BLaER1 treated with 17β-estradiol and CSF1 and Interleukin-3, amounts not matched to agents 10 nM and 100 nM (cell line): ENCODE data around the gene MT1G.
A peak's percentile ranks its signal among the peaks of the same experiment; 100 is the strongest.

Experiments
- H3K27ac ChIP-seq, 11 experiments: shearing (Covaris generic); formaldehyde crosslinking; 2 replicates each; pipeline ENCODE4 v1.8.1; 2022
- H3K27me3 ChIP-seq, 11 experiments: shearing (Covaris generic); formaldehyde crosslinking; 2 replicates each; pipeline ENCODE4 v1.8.1; 2022
- H3K36me3 ChIP-seq, 11 experiments: shearing (Covaris generic); formaldehyde crosslinking; 2 replicates each; pipeline ENCODE4 v1.8.1; 2022
- H3K4me1 ChIP-seq, 10 experiments: shearing (Covaris generic); formaldehyde crosslinking; 2 replicates each; pipeline ENCODE4 v1.8.1; 2022
- H3K4me2 ChIP-seq, 11 experiments: shearing (Covaris generic); formaldehyde crosslinking; 2 replicates each; pipeline ENCODE4 v1.8.1; 2022
- H3K4me3 ChIP-seq, 10 experiments: shearing (Covaris generic); formaldehyde crosslinking; 2 replicates each; pipeline ENCODE4 v1.8.1; 2022
- H3K9ac ChIP-seq, 11 experiments: shearing (Covaris generic); formaldehyde crosslinking; 2 replicates each; pipeline ENCODE4 v1.8.1; 2022
- H3K9me3 ChIP-seq, 11 experiments: shearing (Covaris generic); formaldehyde crosslinking; replicated peaks in 1 of 11; 2 replicates each; pipeline ENCODE4 v1.8.1; 2022
- H4K20me1 ChIP-seq, 11 experiments: shearing (Covaris generic); formaldehyde crosslinking; 2 replicates each; pipeline ENCODE4 v1.8.1; 2022
- Cebpa-rat ChIP-seq, 11 experiments: shearing (Covaris generic); IDR thresholded peaks; 2 replicates each; pipeline ENCODE4 v1.8.1; 2022

Gene MT1G

DNA sequence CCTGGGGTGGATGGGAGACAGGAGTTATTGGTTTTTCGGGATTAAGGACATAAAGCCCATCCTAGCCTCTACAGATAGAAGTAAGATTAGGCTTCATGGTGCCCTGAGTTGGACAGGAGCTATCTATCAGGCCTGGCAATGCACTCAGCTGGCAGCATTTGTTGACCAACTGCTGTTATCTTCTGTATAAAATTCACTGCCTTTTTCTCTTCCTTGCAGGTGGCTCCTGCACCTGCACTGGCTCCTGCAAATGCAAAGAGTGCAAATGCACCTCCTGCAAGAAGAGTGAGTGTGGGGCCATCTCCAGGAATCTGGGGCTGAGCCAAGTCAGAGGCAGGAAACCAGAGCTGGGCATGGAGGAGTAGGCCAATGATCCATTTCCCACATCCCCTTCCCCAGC, 28.8 kb downstream of the MT1G start:
- Histone ChIP-seq H3K4me2 (no peak overlapping the region), H3K4me1 (peaks cover 0 to 4% (median 0%) of the 10 kb centered on the region in 10 experiments; a peak in 1 of 20 replicates), H3K9ac (no peak overlapping the region), H3K36me3 (no peaks in the 10 kb centered on the region), H3K27me3 (peaks cover 100% of the 10 kb centered on the region in 11 experiments), H3K9me3 (peaks cover 5 to 28% (median 17%) of the 10 kb centered on the region in 11 experiments; a peak in 18 of 22 replicates), H3K4me3 (no peak overlapping the region), H3K27ac (no peak overlapping the region), H4K20me1 (peaks cover 0 to 46% (median 21%) of the 10 kb centered on the region in 11 experiments; a peak in 13 of 22 replicates)
- TF ChIP-seq Cebpa-rat (IDR thresholded peaks at IDR 0.05): no peak

DNA sequence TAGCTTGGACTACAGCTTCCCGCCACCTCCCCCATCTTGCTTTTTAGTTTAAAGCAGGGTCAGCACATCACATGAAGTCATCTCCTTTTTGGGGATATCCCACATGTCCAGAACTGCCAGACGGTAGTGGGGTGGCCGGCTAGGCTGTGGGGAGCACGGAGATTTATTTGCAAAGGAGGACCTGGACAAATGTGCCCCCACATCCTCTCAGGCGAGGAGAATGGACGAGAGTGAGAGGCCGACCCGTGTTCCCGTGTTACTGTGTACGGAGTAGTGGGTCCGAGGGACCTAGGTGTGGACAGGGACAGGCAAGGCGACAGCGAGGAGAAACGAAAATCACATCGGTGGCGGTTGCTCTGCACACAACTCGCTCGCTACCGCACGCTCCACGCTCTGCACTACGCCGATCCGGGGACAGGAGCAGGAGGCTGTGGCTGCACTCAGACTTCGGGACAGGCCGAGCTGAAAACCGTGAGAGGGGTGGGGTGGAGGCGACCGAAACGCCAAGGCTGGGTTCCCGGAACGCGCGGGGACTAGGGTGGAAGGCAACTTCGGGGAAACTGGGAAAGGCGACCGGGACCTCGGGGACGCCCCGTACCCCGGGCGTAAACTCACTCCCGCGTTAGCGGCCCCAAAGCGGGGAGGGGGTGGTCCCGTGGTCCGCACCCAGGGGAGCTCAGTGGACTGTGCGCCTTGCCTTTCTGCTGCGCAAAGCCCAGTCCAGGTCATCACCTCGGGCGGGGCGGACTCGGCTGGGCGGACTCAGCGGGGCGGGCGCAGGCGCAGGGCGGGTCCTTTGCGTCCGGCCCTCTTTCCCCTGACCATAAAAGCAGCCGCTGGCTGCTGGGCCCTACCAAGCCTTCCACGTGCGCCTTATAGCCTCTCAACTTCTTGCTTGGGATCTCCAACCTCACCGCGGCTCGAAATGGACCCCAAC, 29.8 kb downstream of the MT1G start, which contains the start of gene MT1A:
Gene MT1A (plus strand): TSS at position 853 of the 937 bp plus-strand sequence. CDS start 73 bp downstream, at position 926.
- no peaks in the 10 kb centered on the region for H3K36me3 ChIP-seq
- peak within 1 kb of the TSS in 1 of 10 experiments; percentile 11; a peak in 1 of 20 replicates for H3K4me3 ChIP-seq
- H3K4me2 ChIP-seq: no peak within 1 kb of the TSS
- peaks cover 0 to 4% (median 0%) of the 10 kb centered on the region in 10 experiments; a peak in 1 of 20 replicates for H3K4me1 ChIP-seq
- H3K9me3 ChIP-seq: peaks cover 5 to 28% (median 17%) of the 10 kb centered on the region in 11 experiments; a peak in 18 of 22 replicates
- no peak within 1 kb of the TSS for H3K9ac ChIP-seq
- no peak for TF ChIP-seq Cebpa-rat (IDR thresholded peaks at IDR 0.05)
- H4K20me1 ChIP-seq: peaks cover 0 to 47% (median 28%) of the 10 kb centered on the region in 11 experiments; a peak in 14 of 22 replicates
- no peak within 1 kb of the TSS for H3K27ac ChIP-seq
- peaks cover 100% of the 10 kb centered on the region in 11 experiments for H3K27me3 ChIP-seq

DNA sequence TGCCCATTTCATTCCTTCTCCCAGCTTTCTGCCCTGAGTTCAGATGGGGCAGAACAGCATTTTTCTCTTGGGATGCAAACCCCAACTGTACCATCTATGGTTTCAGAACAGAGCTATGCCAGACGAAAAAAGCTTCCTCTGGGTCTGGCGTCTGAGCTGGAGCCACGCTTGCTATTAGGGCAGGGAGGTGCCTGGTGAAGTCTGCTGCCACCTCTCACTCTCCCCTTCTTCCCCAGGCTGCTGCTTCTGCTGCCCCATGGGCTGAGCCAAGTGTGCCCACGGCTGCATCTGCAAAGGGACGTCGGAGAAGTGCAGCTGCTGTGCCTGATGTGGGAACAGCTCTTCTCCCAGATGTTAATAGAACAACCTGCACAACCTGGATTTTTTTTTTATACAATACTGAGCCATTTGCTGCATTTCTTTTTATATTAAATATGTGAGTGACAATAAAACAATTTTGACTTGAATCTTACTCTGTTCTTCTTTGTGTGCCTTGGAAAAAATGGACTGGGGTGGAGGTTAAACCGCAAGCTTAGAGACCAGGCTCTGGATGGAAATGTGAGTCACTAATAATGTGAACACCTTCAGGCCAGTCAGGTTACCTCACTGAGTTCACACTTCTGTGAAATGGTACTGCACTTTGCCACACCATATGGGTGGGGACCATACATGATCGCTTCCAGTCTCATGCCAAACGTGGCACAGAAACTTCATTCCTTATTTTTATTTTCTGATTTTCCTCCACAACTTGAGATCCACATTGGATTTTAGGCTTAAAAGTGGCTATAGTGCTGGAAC, 31.1 kb downstream of the MT1G start:
- Histone ChIP-seq H4K20me1 (peaks cover 0 to 59% (median 39%) of the 10 kb centered on the region in 11 experiments; a peak in 15 of 22 replicates), H3K4me3 (no peak overlapping the region), H3K9ac (no peak overlapping the region), H3K4me1 (peaks cover 0 to 6% (median 4%) of the 10 kb centered on the region in 10 experiments; a peak in 4 of 20 replicates), H3K27ac (no peak overlapping the region), H3K36me3 (no peaks in the 10 kb centered on the region), H3K4me2 (no peak overlapping the region), H3K9me3 (peaks cover 5 to 28% (median 17%) of the 10 kb centered on the region in 11 experiments; a peak in 18 of 22 replicates), H3K27me3 (peaks cover 100% of the 10 kb centered on the region in 11 experiments)
- no peak for TF ChIP-seq Cebpa-rat (IDR thresholded peaks at IDR 0.05)

DNA sequence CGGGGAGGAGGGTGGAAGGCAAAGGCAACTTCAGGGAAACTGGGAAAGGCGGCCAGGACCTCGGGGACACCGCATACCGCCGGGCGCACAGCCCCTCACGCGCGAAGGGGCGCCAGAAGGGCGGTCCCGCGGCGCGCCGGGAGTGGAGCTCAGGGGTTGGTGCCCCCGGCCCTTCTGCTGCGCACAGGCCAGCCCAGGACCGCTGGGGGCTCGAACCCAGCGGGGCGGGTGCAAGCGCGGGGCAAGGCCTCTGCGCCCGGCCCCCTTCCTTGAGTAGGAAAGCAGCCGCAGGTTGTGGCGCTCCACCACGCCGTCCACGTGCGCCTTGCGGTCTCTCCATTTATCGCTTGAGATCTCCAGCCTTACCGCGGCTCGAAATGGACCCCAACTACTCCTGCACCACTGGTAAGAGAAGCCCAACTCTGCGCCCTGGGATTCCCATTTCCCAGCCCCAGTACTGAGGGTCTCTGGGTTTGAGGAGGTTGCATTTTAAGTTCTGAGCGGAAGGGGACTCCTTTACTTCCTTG, 32.4 kb downstream of the MT1G start:
- no peak overlapping the region for H3K9ac ChIP-seq
- no peaks in the 10 kb centered on the region for H3K36me3 ChIP-seq
- peaks cover 5 to 28% (median 17%) of the 10 kb centered on the region in 11 experiments; a peak in 18 of 22 replicates for H3K9me3 ChIP-seq
- peak overlapping the region in 1 of 10 experiments; percentile 7; a peak in 2 of 20 replicates for H3K4me3 ChIP-seq
- peaks cover 100% of the 10 kb centered on the region in 11 experiments for H3K27me3 ChIP-seq
- no peak overlapping the region for H3K4me2 ChIP-seq
- H3K4me1 ChIP-seq: peaks cover 0 to 6% (median 4%) of the 10 kb centered on the region in 10 experiments; a peak in 5 of 20 replicates
- H3K27ac ChIP-seq: no peak overlapping the region
- peaks cover 0 to 63% (median 39%) of the 10 kb centered on the region in 11 experiments; a peak in 15 of 22 replicates for H4K20me1 ChIP-seq
- no peak for TF ChIP-seq Cebpa-rat (IDR thresholded peaks at IDR 0.05)

DNA sequence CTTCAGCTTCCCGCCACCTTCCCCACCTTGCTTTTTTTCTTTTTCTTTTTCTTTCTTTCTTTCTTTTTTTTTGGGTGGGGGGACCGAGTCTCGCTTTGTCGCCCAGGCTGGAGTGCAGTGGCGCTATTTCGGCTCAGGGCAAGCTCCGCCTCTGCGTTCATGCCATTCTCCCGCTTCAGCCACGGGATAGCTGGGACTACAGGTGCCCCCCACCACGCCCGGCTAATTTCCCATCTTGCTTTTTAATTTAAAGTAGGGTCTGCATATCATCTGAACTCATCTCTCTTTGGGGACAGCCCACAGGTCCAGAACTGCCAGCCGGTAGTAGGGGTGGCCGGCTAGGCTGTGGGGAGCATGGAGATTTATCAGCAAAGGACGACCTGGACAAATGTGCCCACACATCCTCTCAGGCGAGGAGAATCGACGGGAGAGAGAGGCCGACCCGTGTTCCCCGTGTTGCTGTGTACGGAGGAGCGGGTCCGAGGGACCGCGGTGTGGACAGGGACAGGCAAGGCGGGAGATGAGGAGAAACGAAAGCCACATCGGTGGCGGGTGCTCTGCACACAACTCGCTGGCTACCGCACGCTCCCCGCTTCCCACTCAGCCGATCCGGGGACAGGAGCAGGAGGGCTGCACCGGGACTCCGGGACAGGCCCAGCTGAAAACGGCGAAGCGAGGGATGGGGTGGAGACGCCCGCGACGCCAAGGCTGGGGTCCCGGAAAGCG, 33.0 kb downstream of the MT1G start:
- TF ChIP-seq Cebpa-rat (IDR thresholded peaks at IDR 0.05): no peak
- peak overlapping the region in 1 of 11 experiments; percentile 9; a peak in 1 of 22 replicates for H3K4me2 ChIP-seq
- peaks cover 0 to 10% (median 4%) of the 10 kb centered on the region in 10 experiments; a peak in 5 of 20 replicates for H3K4me1 ChIP-seq
- peaks cover 5 to 28% (median 17%) of the 10 kb centered on the region in 11 experiments; a peak in 18 of 22 replicates for H3K9me3 ChIP-seq
- peaks cover 100% of the 10 kb centered on the region in 11 experiments for H3K27me3 ChIP-seq
- peaks cover 0 to 64% (median 41%) of the 10 kb centered on the region in 11 experiments; a peak in 15 of 22 replicates for H4K20me1 ChIP-seq
- H3K36me3 ChIP-seq: no peaks in the 10 kb centered on the region
- no peak overlapping the region for H3K27ac ChIP-seq
- H3K4me3 ChIP-seq: peak overlapping the region in 1 of 10 experiments; percentile 7; a peak in 2 of 20 replicates
- no peak overlapping the region for H3K9ac ChIP-seq

DNA sequence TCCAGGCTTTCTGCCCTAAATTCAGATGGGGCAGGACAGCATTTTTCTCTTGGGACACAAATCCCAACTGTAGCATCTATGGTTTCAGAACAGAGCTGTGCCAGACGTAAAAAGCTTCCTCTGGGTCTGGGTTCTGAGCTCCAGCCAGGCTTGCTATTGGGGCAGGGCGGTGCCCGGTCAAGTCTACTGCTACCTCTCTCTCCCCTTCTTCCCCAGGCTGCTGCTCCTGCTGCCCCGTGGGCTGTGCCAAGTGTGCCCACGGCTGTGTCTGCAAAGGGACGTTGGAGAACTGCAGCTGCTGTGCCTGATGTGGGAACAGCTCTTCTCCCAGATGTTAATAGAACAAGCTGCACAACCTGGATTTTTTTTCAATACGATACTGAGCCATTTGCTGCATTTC, 34.3 kb downstream of the MT1G start:
- H3K27me3 ChIP-seq: peaks cover 100% of the 10 kb centered on the region in 11 experiments

DNA sequence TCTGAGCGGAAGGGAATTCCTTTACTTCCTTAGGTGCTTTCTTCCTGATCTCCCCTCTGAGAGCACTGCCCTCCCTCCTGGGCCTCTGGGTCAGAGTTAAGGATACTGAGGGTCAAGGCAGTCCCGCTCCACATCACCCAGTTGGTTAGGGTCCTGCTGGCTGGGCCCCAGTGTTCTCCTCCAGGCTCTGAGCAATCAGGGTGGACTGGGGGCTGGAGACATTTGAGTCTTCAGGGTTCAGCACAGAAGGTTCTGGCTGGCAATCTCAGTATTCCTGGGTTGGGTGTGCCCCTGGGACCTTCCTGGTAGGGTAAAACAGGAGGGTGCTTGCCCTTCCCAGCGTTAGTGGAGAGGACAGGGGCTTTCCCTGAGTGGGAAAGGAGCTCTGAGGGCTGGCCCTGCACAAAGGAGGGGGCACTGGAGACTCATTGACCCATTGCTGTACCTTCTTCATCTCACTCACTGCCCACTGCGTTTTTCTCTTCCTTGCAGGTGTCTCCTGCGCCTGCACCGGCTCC, 35.0 kb downstream of the MT1G start:
- no peak for TF ChIP-seq Cebpa-rat (IDR thresholded peaks at IDR 0.05)
- peaks cover 0 to 16% (median 7%) of the 10 kb centered on the region in 11 experiments; a peak in 16 of 22 replicates for H3K9me3 ChIP-seq
- H3K27ac ChIP-seq: no peak overlapping the region
- peaks cover 100% of the 10 kb centered on the region in 11 experiments for H3K27me3 ChIP-seq
- H3K4me1 ChIP-seq: peaks cover 0 to 14% (median 4%) of the 10 kb centered on the region in 10 experiments; a peak in 5 of 20 replicates
- no peak overlapping the region for H3K9ac ChIP-seq
- no peak overlapping the region; a peak in 1 of 22 replicates for H3K4me2 ChIP-seq
- H3K36me3 ChIP-seq: no peaks in the 10 kb centered on the region
- H3K4me3 ChIP-seq: no peak overlapping the region
- H4K20me1 ChIP-seq: peaks cover 0 to 63% (median 42%) of the 10 kb centered on the region in 11 experiments; a peak in 15 of 22 replicates

More for the DNA sequence above, 34.3 kb downstream of the MT1G start:
- peaks cover 0 to 69% (median 48%) of the 10 kb centered on the region in 11 experiments; a peak in 15 of 22 replicates for H4K20me1 ChIP-seq
- H3K36me3 ChIP-seq: no peaks in the 10 kb centered on the region
- H3K9ac ChIP-seq: no peak overlapping the region
- peaks cover 4 to 23% (median 13%) of the 10 kb centered on the region in 11 experiments; a peak in 18 of 22 replicates for H3K9me3 ChIP-seq
- TF ChIP-seq Cebpa-rat (IDR thresholded peaks at IDR 0.05): no peak
- peaks cover 0 to 14% (median 4%) of the 10 kb centered on the region in 10 experiments; a peak in 5 of 20 replicates for H3K4me1 ChIP-seq
- H3K27ac ChIP-seq: no peak overlapping the region
- H3K4me2 ChIP-seq: no peak overlapping the region
- no peak overlapping the region for H3K4me3 ChIP-seq
